Dedifferentiated amniotic fluid mesenchymal stem cell (primary cell): ENCODE results near the gene TEX26.

Experiments used
- DNase-seq: peaks from one replicate; pipeline ENCODE4 v3.0.0-alpha.2; 2016; ENCODE audit errors: extremely low spot score

The TEX26 gene

GRCh38 chr13:31011901-31012654 is 79.6 kb downstream of the TEX26 start:
- DNase-seq, result no peak

DNA sequence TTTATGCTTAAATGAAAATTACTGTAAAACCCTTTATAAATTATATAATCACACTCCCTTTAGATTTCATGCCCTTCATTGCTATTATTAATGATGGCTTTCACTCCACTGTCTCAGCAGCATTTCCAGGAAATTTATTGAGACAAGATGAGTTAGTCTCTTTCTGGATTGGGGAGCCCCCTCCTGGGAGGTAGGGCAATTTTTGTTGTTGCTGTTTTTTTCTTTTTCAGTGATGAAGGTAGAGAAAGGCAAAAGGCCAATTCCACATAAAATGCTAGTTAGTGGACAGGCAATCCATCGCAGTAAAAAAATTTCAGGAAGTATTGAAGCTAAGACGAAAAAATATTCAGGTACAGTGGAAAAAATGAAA is 80.2 kb downstream of the TEX26 start:
- DNase-seq, result no peak

DNA sequence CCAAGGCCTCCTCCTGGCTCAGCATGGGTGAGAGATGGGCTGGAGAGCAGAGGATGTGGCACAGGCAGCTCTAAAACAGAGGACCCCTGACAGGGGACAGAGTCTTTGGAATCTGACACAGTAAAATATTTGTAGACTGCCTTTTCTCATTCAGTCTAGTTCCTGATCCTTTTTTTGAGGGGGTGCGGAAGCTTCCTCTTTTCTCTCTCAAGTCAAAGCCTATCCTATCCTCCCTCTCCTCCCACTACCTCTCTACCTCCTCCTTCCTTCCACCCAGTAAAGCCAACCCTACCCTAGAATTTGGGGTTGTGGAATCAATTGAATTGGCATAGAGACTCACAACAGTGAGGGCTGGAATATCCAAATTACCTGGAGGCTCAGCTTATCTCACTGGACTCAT is 82.0 kb downstream of the TEX26 start:
- DNase-seq, result no peak

DNA sequence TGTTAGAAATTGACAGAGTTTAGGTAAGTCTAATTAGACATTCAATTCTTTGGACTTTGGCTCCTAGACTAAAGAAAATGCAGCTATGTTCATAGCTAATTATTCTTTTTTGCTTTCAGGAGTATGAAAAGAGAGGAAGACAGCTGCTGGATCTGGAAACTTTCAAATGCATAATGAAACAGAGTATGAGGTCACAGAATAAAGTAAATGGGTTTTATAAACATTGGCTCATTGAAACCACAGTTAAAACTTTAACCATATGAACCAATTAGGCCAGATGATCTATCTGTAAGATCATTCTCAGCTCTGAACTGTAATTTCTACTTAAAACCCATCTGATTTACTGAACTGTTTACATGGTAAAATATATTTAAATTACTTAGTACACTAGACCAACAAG is 82.7 kb downstream of the TEX26 start:
- DNase-seq, result no peak

- no peak for DNase-seq
Measured at GRCh38 chr13:31016342-31017325, 84.2 kb downstream of the TEX26 start.

DNA sequence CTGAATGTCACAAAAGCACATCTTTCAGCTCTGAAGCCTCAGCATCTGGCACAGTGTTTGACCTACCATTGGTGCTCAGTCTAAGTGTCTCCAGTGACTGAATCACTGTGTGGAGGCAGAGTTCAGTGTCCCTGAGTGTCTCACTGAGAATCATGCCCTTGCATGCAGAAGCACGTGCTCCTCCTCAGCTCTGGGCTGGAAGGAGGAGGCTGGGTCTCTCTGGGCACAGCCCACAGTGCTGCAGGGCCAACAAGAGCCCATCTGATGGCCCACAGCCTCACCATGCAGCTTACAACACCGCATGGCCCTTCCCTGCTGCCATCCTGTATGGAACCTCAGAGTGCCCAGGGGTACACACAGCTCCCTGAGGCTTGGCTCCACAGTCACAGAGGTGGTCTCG is 86.1 kb downstream of the TEX26 start:
- no peak for DNase-seq

- DNase-seq, result no peak
Measured at GRCh38 chr13:31020996-31021395, 88.5 kb downstream of the TEX26 start.

DNA sequence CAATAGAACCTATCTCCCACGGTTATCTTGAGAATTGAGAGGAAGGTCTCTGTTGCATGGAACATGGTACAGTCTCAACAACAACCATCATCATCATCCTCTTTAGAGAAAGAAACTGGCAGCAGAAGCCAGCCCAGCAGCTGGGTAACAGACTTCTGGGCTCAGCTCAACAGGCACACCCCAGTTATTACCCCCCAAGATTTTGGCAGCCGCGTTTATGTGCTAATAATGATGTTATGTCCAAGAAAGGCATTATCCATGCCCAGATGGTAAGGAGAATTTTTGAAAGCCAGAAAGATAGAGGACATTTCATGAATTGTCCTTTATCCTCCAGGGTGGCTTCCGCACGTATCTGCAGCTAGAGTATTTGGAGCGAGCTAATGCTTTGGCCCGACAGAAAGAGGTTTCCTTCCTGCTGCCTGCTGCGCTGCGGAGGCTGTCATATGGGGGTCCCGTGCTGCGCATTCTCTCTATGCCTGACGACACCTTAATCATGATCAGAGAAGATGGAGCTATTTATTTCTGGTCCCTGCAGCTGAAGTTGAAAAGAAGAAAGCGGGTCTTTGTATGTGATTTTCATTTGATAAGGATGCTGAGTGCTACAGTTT is 89.9 kb downstream of the TEX26 start:
- DNase-seq, result no peak

GRCh38 chr13:31022928-31023530 is 90.6 kb downstream of the TEX26 start:
- DNase-seq, result no peak
